NCI-H345 treated with DMSO at 0.1 percent for 48 hours (cell line): Measurements from ENCODE around the gene PADI6.

Experiments
- DNase-seq: peaks from one replicate; lab custom pipeline; 2025; ENCODE audit not compliant: unreplicated experiment; lab: John Stamatoyannopoulos, UW

PADI6 gene

DNA sequence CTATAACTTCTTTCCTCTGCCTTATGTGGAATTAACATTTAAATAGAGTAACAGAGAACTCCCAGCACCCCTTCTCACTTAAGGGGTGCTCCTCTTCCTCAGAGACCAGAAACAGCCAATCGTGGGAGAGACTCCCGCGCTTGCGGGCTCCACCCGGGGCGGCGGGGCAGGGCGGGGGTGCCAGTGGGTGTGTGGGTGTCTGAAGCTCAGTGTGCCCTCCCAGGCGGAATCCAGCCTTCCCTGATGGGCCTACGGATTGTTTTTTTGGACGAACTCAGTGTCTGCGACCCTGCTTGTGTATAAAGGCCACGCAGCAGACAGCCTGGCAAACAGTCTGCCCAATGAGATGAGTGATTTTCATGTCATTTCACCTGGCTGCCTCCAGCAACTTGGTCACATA, 61.3 kb downstream of the PADI6 start:
- no peak for DNase-seq

DNA sequence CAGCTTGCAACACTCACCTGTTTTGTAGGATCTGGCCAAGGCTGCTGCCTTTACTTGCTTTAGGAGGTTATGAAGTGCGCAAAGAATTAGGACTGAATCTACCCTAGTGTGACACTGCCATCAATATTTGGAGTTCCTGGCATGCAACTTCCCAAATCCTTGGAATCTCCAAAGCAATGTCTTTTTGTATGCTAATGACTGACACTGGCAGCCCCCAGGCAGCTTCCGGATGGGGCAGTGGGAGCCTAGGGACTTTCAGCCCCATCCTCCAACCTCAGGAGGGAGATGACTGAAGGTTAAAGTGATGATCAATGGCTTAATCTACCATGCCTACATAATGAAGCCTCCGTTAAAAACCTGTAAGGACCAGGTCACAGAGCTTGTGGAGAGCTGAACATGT, 62.0 kb downstream of the PADI6 start:
- DNase-seq: no peak

DNA sequence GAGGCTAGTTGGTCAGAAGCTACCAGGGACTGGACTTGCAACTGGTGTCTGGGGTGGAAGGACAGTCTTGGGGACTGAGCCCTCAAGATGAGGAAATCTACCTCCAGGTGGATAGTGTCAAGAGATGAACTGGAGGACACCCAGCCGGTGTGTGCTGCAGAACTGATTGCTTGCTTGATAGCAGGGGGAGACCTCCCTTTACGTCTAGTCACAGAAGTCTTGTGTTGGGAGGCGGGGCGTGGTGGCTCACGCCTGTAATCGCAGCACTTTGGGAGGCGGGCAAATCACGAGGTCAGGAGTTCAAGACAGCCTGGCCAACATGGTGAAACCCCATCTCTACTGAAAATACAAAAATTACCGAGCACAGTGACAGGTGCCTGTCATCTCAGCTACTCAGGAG, 62.6 kb downstream of the PADI6 start:
- no peak for DNase-seq

DNA sequence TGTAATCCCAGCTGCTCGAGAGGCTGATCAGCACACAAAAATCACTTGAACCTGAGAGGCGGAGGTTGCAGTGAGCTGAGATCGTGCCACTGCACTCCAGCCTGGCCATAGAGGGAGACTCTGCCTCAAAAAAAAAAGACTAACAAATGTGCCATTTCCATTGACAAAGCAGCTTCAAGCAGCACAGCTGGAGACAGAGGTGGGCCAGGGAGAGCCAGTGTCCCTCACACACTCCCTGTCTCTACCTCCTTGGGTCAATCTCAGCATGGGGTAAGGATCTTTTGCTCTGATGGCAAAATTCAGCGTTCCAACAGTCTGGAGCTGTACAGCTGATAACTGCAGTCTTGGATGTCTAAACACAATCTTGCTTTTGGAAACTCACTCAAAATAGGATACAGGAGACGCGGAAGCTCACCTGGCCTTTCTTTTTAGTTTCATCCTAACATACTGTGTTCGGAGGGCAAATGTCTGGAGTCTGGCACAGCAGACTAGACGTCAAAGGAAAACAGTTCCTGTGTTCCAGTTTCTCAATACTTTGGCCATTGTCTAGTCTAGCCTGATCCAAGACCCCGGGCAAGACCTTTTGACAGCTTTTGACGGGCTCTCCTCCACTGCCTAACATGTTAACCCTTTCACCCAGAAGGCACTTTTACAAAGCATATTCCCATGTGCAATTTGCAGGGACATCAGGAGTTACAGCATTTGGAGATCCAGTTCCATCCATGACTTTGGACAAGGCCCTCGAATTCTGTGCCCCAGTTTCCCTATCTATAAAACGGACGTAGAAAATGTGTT, 64.6 kb downstream of the PADI6 start:
- DNase-seq: no peak

DNA sequence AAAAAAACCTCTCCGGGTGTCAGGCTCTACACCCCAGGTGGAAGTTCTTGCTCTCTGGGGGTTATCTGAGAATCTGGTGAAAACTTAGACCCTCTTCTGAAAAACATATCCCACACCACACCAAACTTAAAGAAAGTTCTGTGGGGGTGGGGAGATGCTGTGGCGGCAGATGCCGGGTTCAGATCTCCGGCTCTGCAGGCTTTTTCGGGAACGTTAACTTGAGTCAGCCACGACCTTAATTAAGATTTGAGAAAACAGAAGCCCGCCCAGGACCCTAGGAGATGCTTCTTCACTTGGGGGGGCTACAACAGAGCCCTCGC, 65.2 kb downstream of the PADI6 start:
- DNase-seq: no peak

DNA sequence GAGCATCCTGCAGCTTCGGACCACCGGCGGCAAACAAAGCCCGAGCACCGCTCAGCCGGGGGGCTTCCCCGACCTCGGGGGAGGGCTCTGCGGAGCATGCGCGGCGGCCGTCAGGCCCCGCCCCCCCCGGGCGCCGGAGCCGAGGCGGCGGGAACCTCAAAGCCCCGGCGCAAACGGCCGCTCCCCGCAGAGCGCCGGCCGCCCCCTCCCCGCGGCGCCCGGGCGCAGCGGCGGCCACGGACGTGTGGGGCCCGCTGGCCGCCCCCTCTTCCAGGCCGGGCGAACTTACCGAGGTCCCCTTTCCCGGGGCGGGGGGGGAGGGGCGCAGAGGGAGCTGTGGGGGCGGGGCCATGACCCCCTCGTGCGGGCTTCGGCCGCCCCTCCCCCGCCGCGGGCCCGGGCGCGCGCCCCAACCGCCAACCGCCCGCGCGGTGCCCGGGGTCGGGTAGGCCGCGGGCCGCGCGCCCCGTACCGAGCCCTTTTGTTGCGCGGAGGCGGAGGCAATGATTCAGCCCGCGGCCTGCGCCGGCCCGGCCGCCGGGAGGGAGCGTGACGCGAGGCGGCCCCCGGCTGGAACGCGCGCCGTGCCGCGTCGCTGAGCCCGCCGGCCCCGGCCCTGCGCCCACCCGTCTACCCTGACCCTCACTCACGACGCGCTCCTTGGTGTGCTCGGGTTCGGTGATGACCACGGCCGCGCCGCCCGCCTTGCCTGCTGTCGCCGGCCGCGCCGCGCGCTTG, 65.8 kb downstream of the PADI6 start:
- peak; percentile 37 for DNase-seq

DNA sequence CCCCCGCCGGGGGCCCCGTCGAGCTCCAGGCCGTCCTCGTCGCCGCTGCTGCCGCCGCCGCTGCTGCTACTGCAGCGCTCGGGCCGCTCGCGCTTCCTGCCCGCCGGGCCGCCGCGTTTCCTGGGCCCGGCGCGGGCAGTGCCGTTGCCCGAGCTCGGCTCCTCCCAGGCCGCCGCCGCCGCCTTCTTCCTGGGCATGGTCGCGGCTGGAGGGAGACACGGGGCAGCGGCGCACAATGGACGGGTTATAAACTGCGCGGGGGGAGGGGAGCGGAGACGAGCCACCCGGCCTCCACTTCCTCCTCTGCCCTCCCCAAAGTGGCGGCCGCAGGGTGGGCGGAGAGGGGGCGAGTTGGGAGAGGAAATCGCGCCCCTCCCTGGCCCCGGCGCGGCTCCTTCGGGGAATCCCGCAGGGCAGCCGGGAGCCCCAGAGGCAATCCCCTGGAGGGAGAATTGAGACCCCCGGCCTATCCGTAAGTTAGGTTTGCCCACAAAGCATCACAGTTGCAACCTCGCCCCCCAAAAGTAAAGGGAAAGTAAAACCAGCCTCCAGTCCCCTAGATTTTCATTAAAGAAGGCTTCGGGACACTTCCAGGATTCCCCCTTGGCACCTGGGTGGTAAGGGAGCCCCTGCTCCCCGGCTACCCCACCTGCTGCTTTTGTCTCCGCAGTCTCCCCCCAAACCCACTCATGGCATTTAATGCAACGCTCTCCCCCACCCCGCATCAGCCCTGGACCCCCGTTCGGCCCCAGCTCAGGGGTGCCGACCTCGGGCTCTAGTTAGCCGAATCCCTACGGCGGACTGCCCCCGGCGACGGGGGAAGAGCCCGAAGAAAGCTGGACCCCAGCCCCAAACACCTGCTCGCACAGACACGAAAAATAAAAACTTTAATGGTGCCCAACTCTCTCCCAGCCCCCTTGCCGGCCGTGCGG, 66.6 kb downstream of the PADI6 start:
- DNase-seq: peak; percentile 31

DNA sequence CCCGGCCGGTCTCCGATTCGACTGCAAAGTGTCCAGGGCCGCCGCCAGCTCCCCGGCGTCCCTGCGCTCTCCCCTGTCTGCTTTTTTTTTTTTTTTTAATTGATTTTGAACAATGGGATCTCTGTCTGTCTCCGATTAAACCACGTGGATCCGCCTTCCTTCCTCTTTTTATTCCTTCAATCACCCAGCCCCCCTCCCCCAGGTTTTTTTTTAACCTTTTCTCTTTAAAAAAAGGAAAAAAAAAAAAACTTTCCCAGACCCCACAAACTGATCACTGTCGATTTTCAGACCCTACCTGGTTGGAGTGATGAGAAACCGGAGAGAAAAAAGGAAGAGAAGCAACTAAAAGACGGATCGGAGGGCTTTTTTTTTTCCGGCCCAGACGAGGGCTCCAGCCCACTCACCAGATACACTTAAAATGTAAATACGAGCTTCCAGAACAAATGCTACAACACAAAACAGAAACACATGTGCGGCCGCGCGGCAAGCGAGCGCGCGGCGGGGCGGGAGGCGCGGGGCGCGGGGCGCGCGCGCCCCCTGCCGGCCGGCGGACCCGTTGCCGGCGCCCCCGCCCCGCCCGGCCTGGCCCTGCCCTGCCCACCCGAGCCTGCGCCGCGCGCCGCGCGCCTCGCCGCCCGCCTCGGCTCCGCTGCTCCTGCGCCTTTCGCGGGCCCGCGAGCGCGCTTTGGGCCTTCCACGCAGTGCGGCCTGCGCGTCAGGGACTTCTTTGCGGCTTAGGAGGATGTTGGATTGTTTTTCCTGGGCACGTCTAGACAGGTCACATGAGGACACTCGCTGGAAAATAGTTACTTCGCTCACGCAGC, 67.5 kb downstream of the PADI6 start, which contains the start of gene RCC2:
Gene RCC2 (minus strand): TSS at position 428 of the 824 bp plus-strand sequence. CDS start 1,163 bp downstream, outside the sequence.
- DNase-seq: peak; percentile 58

DNA sequence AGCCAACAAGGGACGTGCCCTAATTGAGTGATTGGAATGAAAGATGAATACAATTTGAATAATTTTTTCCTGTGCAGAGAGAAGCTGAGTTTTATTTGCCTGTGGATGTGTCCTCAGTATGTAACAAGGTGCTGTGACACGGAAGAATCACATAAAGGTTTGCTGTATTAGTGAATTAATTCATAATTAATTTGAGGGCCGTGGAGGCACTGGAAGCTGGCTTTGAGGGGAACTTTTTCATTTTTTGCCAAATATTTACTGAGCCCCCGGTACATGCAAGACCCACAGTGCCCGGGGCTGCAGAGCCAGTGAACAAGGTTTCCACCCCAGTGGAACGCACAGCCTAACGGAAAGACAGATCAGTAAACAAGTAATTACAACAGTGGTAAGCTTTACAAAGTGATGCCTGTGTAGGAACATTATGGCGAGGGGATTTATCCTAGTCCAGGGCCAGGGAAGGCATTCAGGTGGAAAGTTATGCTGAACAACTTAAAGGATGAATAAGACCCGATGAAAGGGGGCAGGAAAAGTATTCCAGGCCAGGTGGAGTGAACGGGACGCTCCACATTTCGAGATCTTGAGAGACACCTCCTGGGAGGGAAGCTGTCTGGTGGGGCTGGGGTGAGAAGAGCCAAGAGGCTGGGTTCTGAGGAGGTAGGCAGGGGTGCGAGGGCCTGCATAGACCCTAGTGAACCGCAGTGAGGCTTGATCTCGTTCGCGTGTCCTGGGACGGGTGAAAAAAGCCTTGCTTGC, 68.3 kb downstream of the PADI6 start:
- DNase-seq: no peak

DNA sequence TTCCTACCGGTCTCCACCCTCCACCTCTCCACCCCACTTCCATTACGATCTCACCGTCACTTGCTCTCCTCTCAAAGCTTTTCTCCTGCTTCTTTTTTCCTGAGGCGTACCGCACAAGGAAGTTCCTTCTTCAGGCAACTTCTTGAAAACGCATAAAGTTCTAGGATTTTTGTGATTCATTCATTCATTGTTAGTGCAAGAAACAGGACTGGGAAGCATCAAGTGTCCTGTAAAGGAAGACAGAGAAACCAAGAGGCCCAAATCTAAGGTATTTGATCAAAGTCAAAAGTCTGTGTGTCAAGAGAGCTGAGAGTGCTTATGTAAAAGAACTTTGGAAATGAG, 68.8 kb downstream of the PADI6 start:
- DNase-seq: no peak

DNA sequence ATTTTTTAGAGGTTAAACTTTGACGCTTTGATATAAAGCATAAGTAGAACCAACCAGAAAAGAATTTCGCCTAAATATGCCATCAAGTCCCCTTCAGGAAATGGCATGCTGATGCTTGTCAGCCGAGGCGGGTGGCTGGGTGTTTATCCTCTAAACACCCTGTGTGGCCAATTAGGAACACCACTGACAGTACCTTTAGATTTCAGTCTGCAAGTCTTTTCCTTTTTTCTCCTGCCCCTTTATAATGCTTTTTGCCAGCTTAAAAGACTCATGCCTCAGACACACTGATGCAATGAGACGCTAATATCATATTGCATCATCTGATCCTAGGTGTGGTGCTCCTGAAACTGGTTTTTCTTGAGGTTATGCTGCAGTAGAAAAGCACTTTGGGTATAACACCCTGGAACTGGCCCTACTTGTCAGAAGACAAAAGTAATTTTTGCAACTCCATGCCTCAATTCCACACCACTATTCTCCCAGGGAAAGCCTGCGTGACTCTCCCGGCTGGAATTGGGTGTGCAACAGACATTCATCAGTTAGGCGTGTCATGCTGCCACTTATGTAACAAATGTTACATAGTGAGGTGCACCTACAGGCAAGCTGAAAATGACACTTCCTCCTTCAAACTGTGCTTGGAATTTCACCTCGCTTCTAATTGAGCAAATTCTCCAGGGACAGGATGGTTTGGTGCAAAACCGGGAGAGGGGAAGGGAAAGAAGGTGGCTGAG, 69.4 kb downstream of the PADI6 start:
- DNase-seq: no peak

DNA sequence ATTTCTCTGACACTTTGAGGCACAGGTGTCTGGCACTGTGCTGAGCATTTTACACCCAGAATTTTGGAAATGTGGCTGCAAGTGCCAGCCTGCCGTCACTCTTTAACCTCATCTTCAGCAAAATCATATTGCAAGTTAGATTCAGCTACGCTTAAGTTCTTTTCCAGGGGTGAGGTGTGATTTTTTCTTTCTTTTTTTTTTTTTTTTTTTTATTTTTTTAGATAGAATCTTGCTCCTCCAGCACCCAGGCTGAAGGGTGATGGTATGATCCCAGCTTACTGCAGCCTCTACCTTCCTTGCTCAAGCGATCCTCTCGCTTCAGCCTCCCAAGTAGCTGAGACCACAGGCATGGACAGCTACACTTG, 70.0 kb downstream of the PADI6 start:
- DNase-seq: no peak

DNA sequence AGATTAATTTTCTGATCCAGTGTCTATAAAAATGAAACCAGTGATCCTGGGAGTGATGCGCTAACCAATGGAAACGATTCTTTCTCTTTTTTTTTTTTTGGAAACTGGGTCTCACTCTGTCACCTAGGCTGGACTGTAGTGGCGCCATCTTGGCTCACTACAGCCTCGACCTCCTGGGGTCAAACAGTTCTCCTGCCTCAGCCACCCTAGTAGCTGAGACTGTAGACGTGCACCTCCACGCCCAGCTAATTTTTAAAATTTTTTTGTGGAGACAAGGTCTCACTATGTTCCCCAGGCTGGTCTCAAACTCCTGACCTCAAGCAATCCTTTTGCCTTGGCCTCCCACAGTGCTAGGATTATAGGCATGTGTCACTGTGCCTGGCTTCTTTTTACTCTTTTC, 70.8 kb downstream of the PADI6 start:
- no peak for DNase-seq

DNA sequence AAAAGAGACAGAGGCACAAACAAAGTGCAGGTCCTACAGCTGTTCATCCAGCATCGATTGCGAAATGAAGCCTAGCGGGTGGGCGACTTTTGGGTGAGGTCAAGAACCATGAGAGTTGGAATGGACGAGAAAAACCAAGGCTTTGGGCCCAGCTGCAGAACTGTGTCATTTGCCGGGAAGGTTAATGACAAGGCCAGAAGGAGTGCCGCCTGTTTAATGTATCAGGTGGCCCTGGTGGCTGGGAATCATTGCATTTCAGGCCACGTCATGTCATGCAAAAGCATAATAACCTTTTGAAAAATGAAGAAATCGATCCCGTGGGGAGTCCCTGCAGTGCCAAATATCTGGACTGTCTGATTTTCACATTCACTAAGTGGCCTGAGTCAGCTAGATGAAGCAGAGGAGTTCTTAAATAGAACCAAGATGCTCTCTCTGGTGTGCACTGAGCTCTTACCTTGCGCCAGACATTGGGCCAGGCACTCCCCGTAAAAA, 75.6 kb downstream of the PADI6 start:
- no peak for DNase-seq
